Activated CD8-positive, alpha-beta memory T cell treated with anti-CD3 and anti-CD28 coated beads, Interleukin-2, amount 10 ng/mL, durations not matched to agents 7 days and 5 days (primary cell): Measurements from ENCODE around the gene CSF3. TPM values are rescaled to one million over a fixed set of nuclear protein-coding genes. Genes with fewer than 3 reads are reported as not detected.
A peak's percentile ranks its signal among the peaks of the same experiment; 100 is the strongest.

Experiments
- ATAC-seq: fragments of 150-1000 bp; cut with Tn5 transposase; one replicate; pipeline ENCODE4 v1.10.0; 2021; ENCODE audit warnings: moderate library complexity
- CTCF ChIA-PET: fragments of 350-600 bp; sonication (Branson Sonifier 250); formaldehyde crosslinking; loops from one replicate; lab custom pipeline; 2021; ENCODE audit warnings: antibody characterized with exemption; lab: Charles Lee
- DNase-seq: peaks from one replicate; pipeline ENCODE4 v3.0.0-alpha.2; 2020
- H3K27ac Mint-ChIP-seq: one replicate; pipeline ENCODE4 v1.8.0; 2021; ENCODE audit warnings: mild to moderate bottlenecking, mixed read lengths
- H3K27me3 Mint-ChIP-seq: one replicate; pipeline ENCODE4 v1.8.0; 2021; ENCODE audit warnings: mixed read lengths
- H3K36me3 Mint-ChIP-seq: one replicate; pipeline ENCODE4 v1.8.0; 2021; ENCODE audit warnings: mild to moderate bottlenecking, mixed read lengths
- H3K4me1 Mint-ChIP-seq: one replicate; pipeline ENCODE4 v1.8.0; 2021; ENCODE audit warnings: mixed read lengths
- H3K4me3 Mint-ChIP-seq: one replicate; pipeline ENCODE4 v1.8.0; 2021; ENCODE audit warnings: mild to moderate bottlenecking, moderate library complexity, mixed read lengths
- H3K9me3 Mint-ChIP-seq: one replicate; pipeline ENCODE4 v1.8.0; 2022; ENCODE audit warnings: low read depth, mixed read lengths
- microRNA-seq: library from miRNA; unstranded; fragments of <30 nt; microRNA quantifications from one replicate; pipeline ENCODE4 v1.2.0, GENCODE V29; 2022
- total RNA-seq, 2 experiments: library from RNA; stranded (reverse); gene quantifications; one replicate each; pipeline ENCODE4 v1.2.3, GENCODE V29; 2021

Gene CSF3
- total RNA-seq, 2 experiments from 2014 or later, result not detected

DNA sequence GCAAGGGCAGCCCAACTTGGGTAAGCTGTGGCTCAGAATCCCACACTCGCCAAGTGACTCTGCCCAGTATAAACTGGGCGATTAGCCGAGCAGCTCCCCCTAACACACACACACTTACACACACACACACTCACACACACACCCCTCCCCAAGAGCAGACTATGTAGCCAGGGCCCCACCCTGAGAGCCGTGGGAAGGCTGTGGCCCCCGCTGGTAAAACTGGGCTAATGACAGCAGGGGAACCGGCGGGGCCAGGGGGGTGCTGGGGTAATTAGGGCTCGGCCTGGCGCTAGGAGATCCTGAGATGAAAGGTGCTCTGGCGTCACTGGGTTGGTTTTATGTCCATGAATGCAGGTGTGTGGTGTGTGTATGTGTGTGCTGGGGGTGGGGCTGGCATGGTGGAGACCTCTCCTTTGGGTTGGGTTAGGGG lies 46.4 kb downstream of the CSF3 start:
- Mint-ChIP-seq H3K9me3 (no peaks in the 10 kb centered on the region), H3K27me3 (peaks cover 26% of the 10 kb centered on the region), H3K4me3 (peak overlapping the region; percentile 69), H3K27ac (no peak overlapping the region), H3K4me1 (peaks cover 21% of the 10 kb centered on the region), H3K36me3 (no peaks in the 10 kb centered on the region)
- DNase-seq (no peak), ATAC-seq (no peak)
- CTCF ChIA-PET, result interaction anchor here (0.7 to 7.0 kb wide), 10 partner anchors 7 to 51 kb away, joined by 3 to 85 read pairs (median 4); partner anchors contain the start of genes CSF3, MED24 and NR1D1

DNA sequence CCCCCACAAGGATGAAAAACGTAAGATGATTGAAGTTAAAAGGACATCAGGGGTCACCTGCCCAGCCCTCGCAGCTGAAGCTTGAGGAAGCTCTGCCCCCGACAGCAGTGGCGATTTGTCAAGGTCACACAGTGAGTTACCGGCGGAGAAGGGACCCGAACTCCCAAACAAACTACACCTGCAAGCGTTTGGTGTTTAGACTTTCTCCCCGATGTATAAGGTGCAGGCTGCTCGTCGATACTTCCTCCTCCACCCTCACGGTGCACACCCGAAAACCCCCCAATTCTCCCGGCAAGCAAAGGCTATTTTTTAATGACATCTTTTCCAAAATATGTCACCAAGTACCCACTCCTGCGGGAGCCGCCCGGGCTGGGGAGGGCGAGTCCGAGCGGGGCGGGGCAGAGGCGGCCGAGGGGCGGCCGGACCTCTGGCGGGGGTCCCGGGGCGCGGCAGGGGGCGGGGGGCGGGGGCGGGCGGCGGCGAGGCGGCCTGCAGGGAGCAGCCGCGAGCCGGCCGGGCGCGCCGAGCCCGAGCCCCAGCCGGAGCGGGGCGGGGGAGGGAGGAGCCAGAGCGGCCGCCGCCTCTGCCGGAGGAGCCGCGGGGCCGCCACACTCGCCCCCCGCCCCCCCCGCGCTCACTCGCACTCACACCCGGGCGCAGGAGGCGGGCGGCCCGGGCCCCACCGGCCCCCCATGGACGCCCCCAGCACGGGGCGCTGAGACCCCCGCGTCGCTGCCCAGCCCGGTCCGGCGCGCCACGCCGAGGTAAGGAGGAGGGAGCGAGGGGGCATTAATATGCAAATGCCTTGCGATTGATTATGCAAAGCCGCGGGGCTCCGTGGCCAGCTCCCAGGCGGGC lies 47.3 kb downstream of the CSF3 start, which contains the start of gene THRA:
Gene THRA (plus strand): TSS at position 637 of the 858 bp plus-strand sequence. CDS start 11,524 bp downstream, outside the sequence.
- Mint-ChIP-seq H3K27me3 (peaks cover 24% of the 10 kb centered on the region), H3K9me3 (no peaks in the 10 kb centered on the region), H3K4me1 (peaks cover 25% of the 10 kb centered on the region), H3K4me3 (peak within 1 kb of the TSS; percentile 80), H3K27ac (no peak within 1 kb of the TSS), H3K36me3 (no peaks in the 10 kb centered on the region)
- ATAC-seq (peak; percentile 94), DNase-seq (peak; percentile 75)
- CTCF ChIA-PET, result interaction anchor here (0.6 to 7.0 kb wide), 18 partner anchors 8 to 105 kb away, joined by 3 to 85 read pairs (median 4); partner anchors contain the start of genes CSF3, MED24 and NR1D1

DNA sequence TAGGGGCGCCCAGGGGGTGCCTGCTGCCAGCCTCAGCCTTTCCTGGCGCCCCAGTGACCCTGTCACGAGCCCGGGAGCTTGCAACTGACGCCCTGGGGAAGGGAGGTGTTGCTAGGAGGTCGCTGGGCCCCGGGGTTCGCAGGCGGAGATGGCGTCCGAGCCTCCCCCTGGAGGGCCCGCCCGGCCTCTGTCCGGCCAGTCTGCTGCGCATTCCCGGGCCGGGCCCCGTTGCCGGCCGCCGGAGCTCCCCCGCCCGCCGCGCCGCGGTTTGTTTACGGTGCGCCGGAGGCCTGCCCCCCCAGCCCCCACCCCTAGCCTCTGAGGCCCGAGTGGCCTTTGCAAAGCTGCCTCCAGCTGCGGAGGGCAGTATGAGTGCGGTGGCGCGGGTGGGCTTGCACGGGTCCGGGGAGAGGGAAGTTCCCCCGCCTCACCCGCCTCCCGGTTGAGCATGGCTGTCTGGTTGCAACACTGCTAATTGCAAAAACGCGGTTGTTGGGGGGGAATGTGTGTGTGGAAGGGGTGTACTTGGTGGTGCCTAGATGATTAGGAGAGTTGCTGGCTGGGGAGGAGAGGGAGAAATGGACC lies 48.0 kb downstream of the CSF3 start:
- Mint-ChIP-seq H3K4me3 (peak overlapping the region; percentile 80), H3K9me3 (no peaks in the 10 kb centered on the region), H3K36me3 (no peaks in the 10 kb centered on the region), H3K27me3 (peaks cover 23% of the 10 kb centered on the region), H3K27ac (no peak overlapping the region), H3K4me1 (peaks cover 28% of the 10 kb centered on the region)
- peak; percentile 35 for ATAC-seq
- CTCF ChIA-PET, result interaction anchor here (0.6 to 7.0 kb wide), 12 partner anchors 9 to 105 kb away, joined by 3 to 85 read pairs (median 4); partner anchors contain the start of gene MED24
- DNase-seq, result peak; percentile 50

DNA sequence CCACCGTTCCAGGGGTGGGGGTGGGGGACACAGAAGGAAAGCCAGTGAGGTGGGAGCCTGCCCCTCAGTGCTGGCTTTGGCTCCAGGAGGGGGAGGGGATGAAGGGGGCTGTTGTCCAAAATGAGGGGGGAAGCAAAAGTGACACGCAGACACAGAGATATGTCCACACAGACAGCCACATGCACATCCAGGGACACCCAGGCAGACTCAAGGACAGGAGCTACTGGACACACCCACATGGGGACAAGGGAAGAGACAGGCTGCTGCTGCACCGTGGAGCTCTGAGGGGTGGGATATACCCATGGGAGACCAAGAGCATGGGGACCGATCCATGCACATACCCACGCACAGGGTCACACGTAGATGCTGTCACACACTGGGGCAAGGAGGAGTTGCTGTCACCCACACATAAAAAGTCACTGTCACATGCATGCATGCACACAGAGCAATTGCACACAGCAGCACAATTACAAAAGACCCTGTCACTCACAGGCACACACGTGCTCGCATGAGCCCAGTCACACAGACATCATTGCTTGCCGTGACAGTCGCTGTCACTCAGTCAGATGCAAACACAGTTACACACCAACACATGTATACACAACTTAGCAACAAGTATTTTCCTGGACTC lies 48.8 kb downstream of the CSF3 start:
- Mint-ChIP-seq H3K9me3 (no peaks in the 10 kb centered on the region), H3K4me1 (peaks cover 35% of the 10 kb centered on the region)
- DNase-seq, result no peak

DNA sequence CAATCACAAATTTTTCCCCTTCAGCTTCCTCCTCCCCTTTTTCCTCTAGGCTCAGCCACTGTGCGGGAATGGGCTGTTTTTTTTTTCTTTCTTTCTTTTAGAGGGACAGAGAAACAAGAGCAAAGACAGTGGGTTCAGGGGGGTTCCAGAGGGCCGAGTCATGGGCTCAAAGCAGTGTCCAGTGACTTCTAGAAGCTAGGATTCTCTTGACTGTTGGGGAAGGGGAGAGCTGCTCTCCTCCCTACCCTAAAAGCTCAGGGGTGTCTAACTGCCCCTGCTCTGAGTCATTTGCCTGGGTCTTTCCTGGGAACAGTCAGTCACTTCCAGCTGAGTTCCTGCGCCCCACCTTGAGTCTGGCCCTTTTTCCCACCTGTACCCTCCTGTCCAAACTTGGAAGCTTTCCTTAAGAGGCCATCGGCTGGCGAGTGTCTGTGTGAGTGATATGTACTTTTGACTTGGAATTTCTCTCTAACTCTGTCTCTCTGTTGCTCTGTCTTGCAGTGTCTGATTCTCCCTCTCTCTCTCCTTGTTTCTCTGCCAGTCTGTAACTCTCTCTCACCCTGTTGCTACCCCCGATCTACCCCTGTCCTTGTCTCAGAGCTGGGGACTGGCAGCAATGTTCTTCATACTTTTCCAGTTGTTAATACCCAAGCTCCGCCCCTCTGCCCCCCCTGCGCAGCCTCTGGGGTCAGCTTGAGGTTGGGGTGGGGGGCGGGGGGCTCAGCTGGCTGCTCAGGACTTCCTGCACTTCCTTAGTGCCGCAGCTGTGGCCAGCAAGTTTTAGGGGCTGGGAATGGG lies 49.9 kb downstream of the CSF3 start:
- DNase-seq (no peak), ATAC-seq (no peak)
- CTCF ChIA-PET, result interaction anchor here (0.7 to 7.0 kb wide), 11 partner anchors 9 to 127 kb away, joined by 3 to 85 read pairs (median 4); partner anchors contain the start of genes MED24 and NR1D1
- H3K4me3 Mint-ChIP-seq, result no peak overlapping the region
- no peak overlapping the region for H3K27ac Mint-ChIP-seq
- peaks cover 46% of the 10 kb centered on the region for H3K4me1 Mint-ChIP-seq
- H3K9me3 Mint-ChIP-seq, result no peaks in the 10 kb centered on the region
- peaks cover 23% of the 10 kb centered on the region for H3K27me3 Mint-ChIP-seq
- no peaks in the 10 kb centered on the region for H3K36me3 Mint-ChIP-seq

More for the DNA sequence above, 48.8 kb downstream of the CSF3 start:
- Mint-ChIP-seq H3K36me3 (no peaks in the 10 kb centered on the region), H3K4me3 (peak overlapping the region; percentile 80), H3K27ac (no peak overlapping the region), H3K27me3 (peaks cover 23% of the 10 kb centered on the region)
- no peak for ATAC-seq
- CTCF ChIA-PET, result interaction anchor here (1.0 to 7.0 kb wide), 13 partner anchors 10 to 104 kb away, joined by 3 to 85 read pairs (median 4); partner anchors contain the start of gene MED24

DNA sequence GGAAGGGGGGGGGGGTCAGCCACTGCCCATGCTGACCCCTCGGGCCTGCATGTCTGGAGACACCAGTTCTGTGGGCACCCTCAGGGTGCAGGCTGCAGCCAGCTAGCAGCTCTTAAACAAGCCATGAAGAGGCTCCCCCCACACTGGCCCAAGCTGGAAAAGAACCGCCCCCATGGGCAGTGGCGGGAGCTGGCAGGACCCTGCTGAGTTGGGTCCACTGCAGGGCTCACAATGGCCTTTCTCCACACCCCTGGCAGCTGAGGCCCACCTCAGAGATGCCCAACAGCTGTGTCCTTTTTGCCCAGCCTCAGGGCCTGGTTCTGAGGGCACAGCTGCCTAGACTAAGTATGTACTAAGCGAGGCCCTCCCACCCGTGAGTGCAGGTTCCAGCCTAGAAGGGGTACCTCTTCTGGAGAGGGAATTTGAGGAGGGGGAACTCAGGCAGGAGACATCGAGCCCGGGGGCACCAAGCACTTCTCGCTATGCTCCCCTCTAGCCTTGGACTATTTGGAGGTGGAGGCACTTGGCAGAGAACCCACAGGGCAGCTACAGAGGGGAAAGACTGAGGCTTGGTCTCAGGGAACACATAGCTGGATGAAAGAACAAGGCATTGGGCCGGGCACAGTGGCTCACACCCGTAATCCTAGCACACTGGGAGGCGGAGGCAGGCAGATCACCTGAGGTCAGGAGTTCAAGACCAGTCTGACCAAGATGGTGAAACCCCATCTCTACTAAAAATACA lies 50.7 kb downstream of the CSF3 start:
- H3K27ac Mint-ChIP-seq, result no peak overlapping the region

More for the DNA sequence above, 50.7 kb downstream of the CSF3 start:
- Mint-ChIP-seq H3K36me3 (no peaks in the 10 kb centered on the region), H3K4me3 (no peak overlapping the region), H3K9me3 (no peaks in the 10 kb centered on the region), H3K4me1 (peaks cover 47% of the 10 kb centered on the region), H3K27me3 (peaks cover 20% of the 10 kb centered on the region)
- CTCF ChIA-PET, result interaction anchor here (0.7 to 7.0 kb wide), 9 partner anchors 8 to 102 kb away, joined by 3 to 85 read pairs (median 5); partner anchors contain the start of gene NR1D1
- ATAC-seq, result no peak
- no peak for DNase-seq

Small RNA genes lying within 50 kb of the gene (microRNA-seq; reads per million reads assigned to microRNA genes)
- not detected for gene MIR6884

Other genes with a start within 250 kb of the CSF3 start
- 100 to 1,000 TPM in 1 of 2 experiments, 10 to 100 TPM in 1; 70.8 to 119 TPM for gene IKZF3, start 151.1 kb upstream of the CSF3 start, total RNA-seq
- under 1 TPM in 1 of 2 experiments, not detected in 1; 0.19 TPM for gene ZPBP2, start 147.2 kb upstream of the CSF3 start, total RNA-seq
- 10 to 100 TPM; 37.8 to 51.0 TPM for gene GSDMB, start 96.8 kb upstream of the CSF3 start, total RNA-seq
- 100 to 1,000 TPM; 111 to 131 TPM for gene ORMDL3, start 87.8 kb upstream of the CSF3 start, total RNA-seq
- not detected for gene LRRC3C, start 87.7 kb upstream of the CSF3 start, total RNA-seq
- gene GSDMA, start 52.4 kb upstream of the CSF3 start, total RNA-seq, result not detected
- 100 to 1,000 TPM; 106 to 138 TPM for gene PSMD3, start 34.6 kb upstream of the CSF3 start, total RNA-seq
- 100 to 1,000 TPM in 1 of 2 experiments, 10 to 100 TPM in 1; 98.0 to 107 TPM for gene MED24, start 39.0 kb downstream of the CSF3 start, total RNA-seq
- gene THRA, start 47.5 kb downstream of the CSF3 start, total RNA-seq, result 1 to 10 TPM; 5.9 to 8.3 TPM
- gene NR1D1, start 85.1 kb downstream of the CSF3 start, total RNA-seq, result 1 to 10 TPM; 3.3 to 4.8 TPM
- gene MSL1, start 106.5 kb downstream of the CSF3 start, total RNA-seq, result 10 to 100 TPM; 91.4 to 94.7 TPM
- gene CASC3, start 125.1 kb downstream of the CSF3 start, total RNA-seq, result 10 to 100 TPM; 89.8 to 90.5 TPM
- gene RAPGEFL1, start 162.0 kb downstream of the CSF3 start, total RNA-seq, result 1 to 10 TPM; 4.4 to 4.6 TPM
- 10 to 100 TPM; 24.1 to 26.1 TPM for gene WIPF2, start 203.9 kb downstream of the CSF3 start, total RNA-seq